ENCODE results near the gene KPNA6. TPM values are rescaled to one million over a fixed set of nuclear protein-coding genes. Genes with fewer than 3 reads are reported as not detected.

KPNA6 gene
- total and polyA plus RNA-seq, 2 donors from 2014 or later: 10.6 to 66.9 TPM

DNA sequence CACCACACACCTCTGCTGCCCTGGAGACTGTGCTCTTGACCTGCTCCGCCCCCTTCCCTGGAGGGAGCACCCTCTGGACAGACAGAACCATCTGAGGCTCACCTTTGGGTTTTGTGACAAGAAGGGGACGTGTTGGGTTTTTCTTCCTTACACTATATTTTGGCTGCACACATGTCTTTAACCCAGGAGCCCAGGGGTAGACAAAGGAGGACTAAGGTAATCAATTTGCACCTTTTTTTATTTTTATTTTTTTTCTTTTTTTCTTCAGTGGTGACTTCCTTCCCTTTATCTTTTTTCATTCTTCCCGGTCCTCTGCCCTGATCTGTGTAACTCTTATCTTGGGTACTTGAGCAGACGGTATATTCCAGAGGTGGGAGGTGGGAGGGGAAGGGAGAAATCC, 63.1 kb downstream of the KPNA6 start:
- H3K27me3 ChIP-seq (ENCODE audit: control insufficient read depth, insufficient read depth, low read length): no peaks in the 10 kb centered on the region
- intact Hi-C loops (cut with DNase I): no loop called here
- no peak for FAIRE-seq
- no peak overlapping the region for H3K27ac ChIP-seq (ENCODE audit: low read depth in 2 of 2, low read length in 2 of 2)
- H3K36me3 ChIP-seq (ENCODE audit: control insufficient read depth in 2 of 3, insufficient read depth in 3 of 3, low read length in 3 of 3): peaks cover 5 to 64% (median 30%) of the 10 kb centered on the region in 3 donors
- no peaks in the 10 kb centered on the region for H3K4me1 ChIP-seq (ENCODE audit: control insufficient read depth in 2 of 3, insufficient read depth in 2 of 3, low read depth in 1 of 3, low read length in 3 of 3)
- H3K9ac ChIP-seq (ENCODE audit: low read length in 3 of 3): no peak overlapping the region
- DNase-seq: no peak
- no peaks in the 10 kb centered on the region for H3K9me3 ChIP-seq (ENCODE audit: control insufficient read depth in 2 of 3, insufficient read depth in 1 of 3, low read length in 3 of 3)
- no peak overlapping the region for H3K4me3 ChIP-seq (ENCODE audit: low read length in 3 of 3)
- TF ChIP-seq, protein P1, sequence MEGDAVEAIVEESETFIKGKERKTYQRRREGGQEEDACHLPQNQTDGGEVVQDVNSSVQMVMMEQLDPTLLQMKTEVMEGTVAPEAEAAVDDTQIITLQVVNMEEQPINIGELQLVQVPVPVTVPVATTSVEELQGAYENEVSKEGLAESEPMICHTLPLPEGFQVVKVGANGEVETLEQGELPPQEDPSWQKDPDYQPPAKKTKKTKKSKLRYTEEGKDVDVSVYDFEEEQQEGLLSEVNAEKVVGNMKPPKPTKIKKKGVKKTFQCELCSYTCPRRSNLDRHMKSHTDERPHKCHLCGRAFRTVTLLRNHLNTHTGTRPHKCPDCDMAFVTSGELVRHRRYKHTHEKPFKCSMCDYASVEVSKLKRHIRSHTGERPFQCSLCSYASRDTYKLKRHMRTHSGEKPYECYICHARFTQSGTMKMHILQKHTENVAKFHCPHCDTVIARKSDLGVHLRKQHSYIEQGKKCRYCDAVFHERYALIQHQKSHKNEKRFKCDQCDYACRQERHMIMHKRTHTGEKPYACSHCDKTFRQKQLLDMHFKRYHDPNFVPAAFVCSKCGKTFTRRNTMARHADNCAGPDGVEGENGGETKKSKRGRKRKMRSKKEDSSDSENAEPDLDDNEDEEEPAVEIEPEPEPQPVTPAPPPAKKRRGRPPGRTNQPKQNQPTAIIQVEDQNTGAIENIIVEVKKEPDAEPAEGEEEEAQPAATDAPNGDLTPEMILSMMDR (IDR thresholded peaks at IDR 0.05; ENCODE audit: borderline replicate concordance, extremely low read depth, insufficient read depth): no peak

DNA sequence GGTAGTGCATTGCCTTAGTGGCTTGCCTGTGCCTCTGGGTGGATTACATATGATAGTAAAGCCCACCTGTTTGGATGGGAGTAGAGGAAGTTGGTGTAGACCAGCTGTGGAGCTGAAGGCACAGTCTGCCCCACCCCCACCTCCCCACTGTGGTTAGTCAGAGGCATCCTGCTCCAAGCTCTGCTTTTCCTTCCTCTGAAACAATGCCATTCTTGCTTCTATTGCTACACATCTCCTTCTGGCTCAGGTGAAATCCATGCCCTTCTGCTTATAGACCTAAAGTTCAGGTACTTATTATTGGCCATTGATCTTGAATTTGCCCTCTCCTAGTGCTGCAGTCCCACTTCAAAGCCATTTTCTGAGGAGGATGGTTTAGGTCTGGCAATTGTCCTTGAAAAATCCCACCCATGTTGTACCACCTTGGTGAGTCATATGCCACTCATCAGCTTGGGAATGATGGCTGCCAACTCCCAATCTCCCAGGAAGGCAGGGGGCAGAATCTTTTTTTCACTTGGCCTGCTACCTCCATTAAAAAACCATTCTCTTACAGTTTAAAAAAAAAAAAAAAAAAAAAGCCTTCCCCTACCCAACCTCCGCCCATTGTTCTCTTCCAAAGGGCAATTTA, 64.9 kb downstream of the KPNA6 start:
- Histone ChIP-seq H3K27me3 (ENCODE audit: control insufficient read depth, insufficient read depth, low read length) (no peaks in the 10 kb centered on the region), H3K4me3 (ENCODE audit: low read length in 3 of 3) (no peak overlapping the region), H3K27ac (ENCODE audit: low read depth in 2 of 2, low read length in 2 of 2) (no peak overlapping the region), H3K9ac (ENCODE audit: low read length in 3 of 3) (no peak overlapping the region), H3K36me3 (ENCODE audit: control insufficient read depth in 2 of 3, insufficient read depth in 3 of 3, low read length in 3 of 3) (peaks cover 5 to 56% (median 24%) of the 10 kb centered on the region in 3 donors), H3K4me1 (ENCODE audit: control insufficient read depth in 2 of 3, insufficient read depth in 2 of 3, low read depth in 1 of 3, low read length in 3 of 3) (no peaks in the 10 kb centered on the region), H3K9me3 (ENCODE audit: control insufficient read depth in 2 of 3, insufficient read depth in 1 of 3, low read length in 3 of 3) (no peaks in the 10 kb centered on the region)
- intact Hi-C loops (cut with DNase I): no loop called here
- DNase-seq: no peak
- TF ChIP-seq, protein P1 (IDR thresholded peaks at IDR 0.05; ENCODE audit: borderline replicate concordance, extremely low read depth, insufficient read depth): no peak
- no peak for FAIRE-seq

DNA sequence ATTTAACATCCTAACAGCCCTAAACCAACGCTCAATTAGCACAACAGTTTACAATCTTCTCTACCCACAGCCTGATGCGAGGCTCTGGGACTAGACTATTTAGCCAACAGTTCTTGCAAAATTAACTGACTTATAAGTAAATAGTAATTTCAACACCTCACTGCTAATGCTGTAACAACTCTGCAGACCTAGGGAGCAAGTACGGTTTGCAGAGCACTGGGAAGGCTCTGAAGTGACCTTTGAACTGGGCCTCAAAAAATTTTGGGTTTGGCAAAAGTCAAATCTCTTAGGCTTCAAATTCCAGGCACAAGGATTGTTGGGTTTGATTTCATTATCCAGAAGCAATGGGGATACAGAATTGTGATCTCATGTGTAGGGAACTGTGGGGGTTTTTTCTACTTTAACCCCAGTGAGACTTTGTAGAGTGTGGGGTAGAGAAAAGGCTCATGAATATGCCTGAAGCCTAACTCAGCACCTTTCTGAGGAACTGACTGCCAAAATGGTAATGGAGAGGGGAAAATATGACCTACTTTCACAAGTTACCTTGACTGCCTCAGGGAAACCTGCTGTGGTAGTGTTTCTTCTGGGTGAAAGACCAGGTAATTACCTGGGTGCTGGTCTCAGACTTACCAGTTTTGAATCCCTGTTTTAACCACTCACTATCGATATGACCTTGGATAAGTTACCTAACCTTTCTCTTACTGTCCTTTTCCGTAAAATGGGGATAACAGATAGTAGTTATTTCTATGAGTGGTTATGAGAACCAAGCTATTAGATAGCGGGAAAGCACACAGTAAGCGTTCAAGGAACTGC, 70.7 kb downstream of the KPNA6 start:
- DNase-seq (no peak), FAIRE-seq (no peak)
- Histone ChIP-seq H3K4me1 (ENCODE audit: control insufficient read depth in 2 of 3, insufficient read depth in 2 of 3, low read depth in 1 of 3, low read length in 3 of 3) (peaks cover 5 to 20% (median 19%) of the 10 kb centered on the region in 3 donors), H3K9me3 (ENCODE audit: control insufficient read depth in 2 of 3, insufficient read depth in 1 of 3, low read length in 3 of 3) (no peaks in the 10 kb centered on the region), H3K27me3 (ENCODE audit: control insufficient read depth, insufficient read depth, low read length) (no peaks in the 10 kb centered on the region), H3K36me3 (ENCODE audit: control insufficient read depth in 2 of 3, insufficient read depth in 3 of 3, low read length in 3 of 3) (peaks cover 0 to 18% (median 3%) of the 10 kb centered on the region in 3 donors), H3K4me3 (ENCODE audit: low read length in 3 of 3) (peak overlapping the region; percentile 62 to 81 (median 73)), H3K27ac (ENCODE audit: low read depth in 2 of 2, low read length in 2 of 2) (peak overlapping the region; percentile 97 to 98), H3K9ac (ENCODE audit: low read length in 3 of 3) (peak overlapping the region; percentile 44 to 73 (median 71))
- TF ChIP-seq, protein P1 (IDR thresholded peaks at IDR 0.05; ENCODE audit: borderline replicate concordance, extremely low read depth, insufficient read depth): no peak
- intact Hi-C loops (cut with DNase I): no loop called here

Measured in kidney (tissue), 14 donors.